H1 (cell line): Measurements from ENCODE around the gene SCO2. TPM values are rescaled to one million over a fixed set of nuclear protein-coding genes. Genes with fewer than 3 reads are reported as not detected.

Experiments used
- ASH2L ChIP-seq: fragments of 200-600, 300-600 bp; sonication (generic); IDR thresholded peaks from one replicate; pipeline ENCODE4 v1.7.1; 2017; ENCODE audit warnings: low read length
- CTCF ChIP-seq, 3 experiments: IDR thresholded peaks; 1 replicate in 2 of 3; 2 replicates in 1 of 3; pipeline versions ENCODE4 v1.5.1 to v1.6.1; 2011; ENCODE audit warnings: low read length in 3 of 3, mild to moderate bottlenecking in 3 of 3, inconsistent platforms in 2 of 3, low read depth in 1 of 3, moderate library complexity in 1 of 3; ENCODE audit not compliant: insufficient read depth in 1 of 3; ENCODE audit errors: control extremely low read depth in 1 of 3
- FOSL1 ChIP-seq: IDR thresholded peaks from 2 replicates; pipeline ENCODE4 v1.6.1; 2011; ENCODE audit warnings: mild to moderate bottlenecking, low read depth, low read length, moderate library complexity; ENCODE audit not compliant: insufficient read depth
- MAX ChIP-seq: IDR thresholded peaks from 2 replicates; pipeline ENCODE4 v1.6.1; 2012; ENCODE audit warnings: inconsistent platforms
- NRF1 ChIP-seq: IDR thresholded peaks from 2 replicates; pipeline ENCODE4 v1.6.1; 2011; ENCODE audit warnings: mild to moderate bottlenecking, low read depth, low read length, improper control_type of control experiment
- POU5F1 ChIP-seq: IDR thresholded peaks from 2 replicates; pipeline ENCODE4 v1.6.1; 2011; ENCODE audit warnings: low read depth, mild to moderate bottlenecking, low read length, moderate library complexity
- YY1 ChIP-seq: IDR thresholded peaks from 2 replicates; pipeline ENCODE4 v1.6.1; 2011; ENCODE audit warnings: low read depth, mild to moderate bottlenecking, low read length
- polyA plus RNA-seq, 7 experiments: library from polyadenylated mRNA; depleted of rRNA in 3 of 7; stranded (reverse) in 5 of 7; unstranded in 2 of 7; fragments of >200 nt in 5 of 7; fragments of 200-250 nt in 2 of 7; gene quantifications; 1 replicate in 5 of 7; 2 replicates in 1 of 7; 4 replicates in 1 of 7; pipeline versions ENCODE4 v1.2.1 to v1.2.3, GENCODE V29; 2011 to 2013; ENCODE audit warnings: missing spikeins in 2 of 7, mixed read lengths in 2 of 7
- total RNA-seq: library from RNA; stranded (reverse); fragmentation: NEBNext Ultra II Directional; extraction: Animal tissue kit (Norgen Biotek cat#: 25700); gene quantifications from 2 replicates; pipeline ENCODE4 v1.2.1, GENCODE V29; 2021

SCO2 gene
- total and polyA plus RNA-seq, 2 of the 8 experiments (the other 6 are each of a cell fraction or from before 2014, with no cell fraction given), result 2.0 TPM; not detected in 1

GRCh38 chr22:50526108-50526833 is 873 bp upstream of the SCO2 start (continued):
- TF ChIP-seq POU5F1 (no peak), ASH2L (peak; percentile 7), YY1 (no peak), NRF1 (no peak), CTCF (IDR thresholded peaks at IDR 0.05; ENCODE audit: control extremely low read depth in 1 of 3, insufficient read depth in 1 of 3, low read depth in 1 of 3, low read length in 3 of 3) (peak; percentile 18 to 50 (median 27); a peak in 3 of 4 replicates), MAX (no peak; the same call in 1 of the 2 replicates), FOSL1 (no peak)
